HG03025 (cell line): Measurements from ENCODE around the gene FAM131A.

Experiments
- ATAC-seq: cut with Tn5 transposase; IDR thresholded peaks from one replicate; pipeline ENCODE4 v1.9.1; 2021; ENCODE audit warnings: mild to moderate bottlenecking, moderate library complexity; ENCODE audit not compliant: unreplicated experiment, low FRiP score

The FAM131A gene

DNA sequence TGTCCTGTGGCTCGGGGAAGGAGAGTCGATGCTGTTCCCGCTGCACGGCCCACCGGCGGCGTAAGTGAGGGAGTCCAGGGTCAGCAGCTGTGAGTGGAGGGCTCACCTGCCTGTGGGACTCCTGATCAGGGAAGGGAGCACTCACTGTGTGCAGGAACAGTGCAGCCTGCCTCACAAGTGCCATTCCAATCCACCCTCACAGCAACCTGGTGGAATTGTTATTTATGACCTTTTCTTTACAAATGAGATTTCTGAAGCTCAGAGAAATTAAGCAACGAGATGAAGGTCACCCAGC, 51.5 kb downstream of the FAM131A start:
- ATAC-seq, result no peak

DNA sequence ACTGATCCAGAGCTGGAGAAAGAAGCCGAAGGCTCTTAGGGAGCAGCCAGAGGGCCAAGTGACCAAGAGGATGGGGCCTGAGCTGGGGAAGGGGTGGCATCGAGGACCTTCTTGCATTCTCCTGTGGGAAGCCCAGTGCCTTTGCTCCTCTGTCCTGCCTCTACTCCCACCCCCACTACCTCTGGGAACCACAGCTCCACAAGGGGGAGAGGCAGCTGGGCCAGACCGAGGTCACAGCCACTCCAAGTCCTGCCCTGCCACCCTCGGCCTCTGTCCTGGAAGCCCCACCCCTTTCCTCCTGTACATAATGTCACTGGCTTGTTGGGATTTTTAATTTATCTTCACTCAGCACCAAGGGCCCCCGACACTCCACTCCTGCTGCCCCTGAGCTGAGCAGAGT, 52.0 kb downstream of the FAM131A start:
- ATAC-seq, result no peak

DNA sequence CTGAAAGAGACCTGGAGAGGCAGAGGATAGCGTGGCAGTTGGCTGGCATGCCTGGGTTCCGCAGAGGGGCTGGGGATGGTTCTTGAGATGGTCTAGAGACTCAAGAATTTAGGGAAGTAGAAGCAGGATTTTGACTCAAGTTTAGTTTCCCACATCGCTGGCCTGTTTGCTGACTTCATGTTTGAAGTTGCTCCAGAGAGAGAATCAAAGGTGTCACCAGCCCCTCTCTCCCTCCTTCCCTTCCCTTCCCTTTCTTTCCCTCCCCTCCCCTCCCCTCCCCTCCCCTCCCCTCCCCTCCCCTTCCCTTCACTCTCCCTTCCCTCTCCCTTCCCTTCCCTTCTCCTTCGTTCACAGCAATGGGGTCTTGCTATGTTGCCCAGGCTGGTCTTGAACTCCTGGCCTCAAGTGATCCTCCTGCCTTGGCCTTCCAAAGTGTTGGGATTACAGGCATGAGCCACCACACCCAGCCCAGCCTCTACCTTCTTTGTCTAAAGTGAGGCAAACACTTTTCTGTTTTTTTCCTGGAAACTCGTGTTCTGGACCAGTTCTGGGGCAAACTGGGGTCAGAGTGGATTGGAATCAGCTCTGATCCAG, 52.6 kb downstream of the FAM131A start:
- no peak for ATAC-seq

DNA sequence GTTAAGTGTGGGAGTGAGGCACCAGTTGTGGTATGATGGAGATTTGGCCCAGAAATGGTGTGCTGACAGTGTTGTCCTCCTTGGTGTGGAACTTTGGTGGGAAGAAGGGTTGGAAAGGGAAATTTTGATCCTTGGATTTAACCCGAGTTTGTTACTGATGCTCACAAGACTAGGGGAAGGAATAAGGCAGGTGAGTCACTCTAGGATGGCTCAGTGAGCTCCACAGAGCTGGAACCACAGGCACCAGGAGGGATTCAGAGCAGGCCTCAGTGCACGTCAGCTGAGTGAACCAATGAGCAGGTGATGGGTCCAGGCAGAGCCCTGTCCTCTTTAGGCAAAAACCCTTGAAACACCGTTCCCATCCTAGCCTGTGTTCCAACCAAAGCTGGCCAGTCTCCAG, 53.9 kb downstream of the FAM131A start:
- no peak for ATAC-seq

- no peak for ATAC-seq
Observed at GRCh38 chr3:184395320-184395660, 57.9 kb downstream of the FAM131A start.
